Heart left ventricle (tissue), 16 donors: ENCODE data around the gene PDCD1. TPM values are rescaled to one million over a fixed set of nuclear protein-coding genes. Genes with fewer than 3 reads are reported as not detected.
A peak's percentile ranks its signal among the peaks of the same experiment; 100 is the strongest.
"Not testable (repeated sequence)": the region's sequence is repeated elsewhere in the genome, so short reads cannot be mapped to it uniquely, and the experiment has no call there.

ENCODE experiments used
- ATAC-seq, 4 donors: fragments of 200-7000 bp; cut with Tn5 transposase; one replicate each; pipeline ENCODE4 v1.9.1; 2020 to 2022; ENCODE audit warnings: moderate library complexity in 4 of 4, mild to moderate bottlenecking in 3 of 4, moderate number of reproducible peaks in 1 of 4
- DNase-seq, 5 donors: peaks; one replicate each; pipeline ENCODE4 v3.0.0-alpha.2; 2020
- H3K27ac ChIP-seq, 12 donors: fragments of 200-600 bp; sonication (generic) in 4 of 12; one replicate each; pipeline versions ENCODE4 v1.5.0 to v1.8.0; 2016 to 2022; ENCODE audit warnings: mild to moderate bottlenecking in 2 of 12
- H3K27me3 ChIP-seq, 9 donors: fragments of 200-600 bp; sonication (generic) in 2 of 9; one replicate each; pipeline versions ENCODE4 v1.5.1 to v1.8.0; 2016 to 2022; ENCODE audit warnings: mild to moderate bottlenecking in 3 of 9
- H3K36me3 ChIP-seq, 9 donors: fragments of 200-600 bp; sonication (generic) in 2 of 9; one replicate each; pipeline versions ENCODE4 v1.5.0 to v1.8.0; 2018 to 2022; ENCODE audit warnings: mild to moderate bottlenecking in 2 of 9
- H3K4me1 ChIP-seq, 12 donors: fragments of 200-600 bp; sonication (generic) in 4 of 12; one replicate each; pipeline versions ENCODE4 v1.5.0 to v1.8.0; 2016 to 2022; ENCODE audit warnings: mild to moderate bottlenecking in 3 of 12
- H3K4me3 ChIP-seq, 12 donors: fragments of 200-600 bp; sonication (generic) in 4 of 12; one replicate each; pipeline versions ENCODE4 v1.5.0 to v1.8.0; 2017 to 2022; ENCODE audit warnings: mild to moderate bottlenecking in 9 of 12, moderate library complexity in 4 of 12
- H3K9me3 ChIP-seq, 12 donors: fragments of 200-600 bp; sonication (generic) in 4 of 12; one replicate each; pipeline versions ENCODE4 v1.5.0 to v1.8.0; 2016 to 2022; ENCODE audit warnings: mild to moderate bottlenecking in 1 of 12
- CTCF ChIP-seq, 12 donors: fragments of 200-600 bp; sonication (generic) in 4 of 12; IDR thresholded peaks; one replicate each; pipeline versions ENCODE4 v1.5.0 to v1.8.0; 2018 to 2022; ENCODE audit warnings: antibody characterized with exemption in 12 of 12, mild to moderate bottlenecking in 5 of 12
- POLR2A ChIP-seq, 2 donors: fragments of 450-650 bp; IDR thresholded peaks; one replicate each; pipeline ENCODE4 v1.6.1; 2017; ENCODE audit warnings: antibody characterized with exemption in 2 of 2, mild to moderate bottlenecking in 2 of 2, moderate library complexity in 2 of 2
- WGBS, 4 donors: extraction: QIAGEN DNeasy Blood & Tissue Kit in 2 of 4; methylation state at CpG; one replicate each; pipeline versions ENCODE4 v1.1.5 to v1.1.7; 2013 to 2018; 5-methylcytosine and 5-hydroxymethylcytosine counted together
- intact Hi-C, 10 donors: fragments of 100-400 bp; cut with DNase I; formaldehyde crosslinking; loops; one replicate each; pipeline versions ENCODE4 v1.11.1 to v1.14.2; 2022
- long read RNA-seq, 3 donors: library from polyadenylated mRNA; unstranded; transcript quantifications; one replicate each; pipeline ENCODE4 v2.0.0, GENCODE V29; 2020 to 2021
- polyA plus RNA-seq, 2 donors: library from polyadenylated mRNA; stranded (reverse); fragments of 200-250 nt; gene quantifications; one replicate each; pipeline ENCODE4 v1.2.3, GENCODE V29; 2013
- total RNA-seq, 9 donors: library from RNA; depleted of rRNA in 2 of 9; stranded (reverse); fragments of >200 nt in 2 of 9; fragmentation: NEBNext Ultra II Directional in 3 of 9; extraction: Animal tissue kit (Norgen Biotek cat#: 25700) in 3 of 9; gene quantifications; one replicate each; pipeline versions ENCODE4 v1.1.0 to v1.2.4, GENCODE V29; 2016 to 2023
- donor health status: ischemic (EF 13 %, LVEDD 7.1; RV severe dilation, severe dysfunction).
- donor health status: healthy with polysubstance abuse.
- donor health status: DM: no; HTN: yes; CAD: no.
- donor health status: DM: no; HTN: no; CAD: no.
- donor health status: ischemic (EF 25% LVEDD 6.9; RV normal size, moderate dysfunction).
- donor health status: ischemic (EF 25% LVEDD 5.7; RV mildly dilated, moderate dysfunction).
- donor health status: healthy.
- donor health status: DM: yes; HTN: yes; CAD: no.
- donor health status: ischemic (EF 35%, LVEDD 5.7; RV mildly dilated, moderate dysfunction).
- donor health status: nonischemic (EF 11% LVEDD 7.7; RV severe dilation, severe dysfunction).
- donor health status: DM: yes; HTN: yes; CAD: no.
- donor health status: PGD.
- donor health status: ischemic (EF 29% LVEDD 5.4; RV normal size, mild dysfunction).
- donor health status: nonischemic (EF 23%, LVEDD 6.1; RV moderate dilation, normal function).

PDCD1 gene
- total RNA-seq (1 to 10 TPM in 5 of 9 donors, under 1 TPM in 4; 0.27 to 7.6 (median 1.3) TPM), polyA plus RNA-seq (1 to 10 TPM; 3.3 to 4.7 TPM)
- long read RNA-seq, donor 1, partial matches to known transcripts = 0 of 3 reads
- long read RNA-seq, donor 1, other reads (novel, unspliced or antisense) = 1 of 3 reads
- long read RNA-seq, donor 2, transcript PDCD1-201 (5 exons, 2,114 nt) = major isoform, 5 of 13 reads
- long read RNA-seq, donor 2, partial matches to known transcripts = 0 of 13 reads
- long read RNA-seq, donor 2, other reads (novel, unspliced or antisense) = 6 of 13 reads
- long read RNA-seq, donor 3 = 0 reads

- Histone ChIP-seq H3K27ac (peak within 1 kb of the TSS; percentile 79 to 98 (median 90)), H3K36me3 (no peaks in the 10 kb centered on the region), H3K27me3 (peaks cover 0 to 16% (median 5%) of the 10 kb centered on the region in 9 donors), H3K4me1 (peaks cover 4 to 48% (median 28%) of the 10 kb centered on the region in 12 donors), H3K9me3 (no peaks in the 10 kb centered on the region), H3K4me3 (peak within 1 kb of the TSS in 11 of 12 donors; percentile 11 to 50 (median 38))
- intact Hi-C loops = loop anchor here in 1 of 10 donors (5.0 kb wide), 1 partner anchor 46 kb away; no protein-coding TSS in a partner anchor
- DNase-seq (peak in 4 of 5 donors; percentile 19 to 69 (median 43)), ATAC-seq (peak in 3 of 4 donors; percentile 6 to 23 (median 8))
- TF ChIP-seq POLR2A (IDR thresholded peaks at IDR 0.05) (no peak), CTCF (IDR thresholded peaks at IDR 0.05) (no peak)
- WGBS, 4 donors = 59 to 78% (median 70%) methylated on average over 14 to 28 of the region's 28 CpGs
Observed at GRCh38 chr2:241858206-241859016, at the start of gene PDCD1. Gene PDCD1 (minus strand): TSS chr2:241858894. CDS start chr2:241858838, 56 bp downstream.

- H3K9me3 ChIP-seq, ATAC-seq, H3K27ac ChIP-seq, H3K4me3 ChIP-seq, H3K36me3 ChIP-seq, H3K4me1 ChIP-seq, intact Hi-C loops, DNase-seq: not testable (repeated sequence)
- H3K27me3 ChIP-seq = peaks cover 0 to 18% (median 0%) of the 10 kb centered on the region in 9 donors
- WGBS, 4 donors = 94 to 96% (median 94%) methylated on average over 7 of the region's 7 CpGs
Observed at GRCh38 chr2:241907831-241908230, 49.1 kb upstream of the PDCD1 start.

GRCh38 chr2:241906826-241907570, 48.3 kb upstream of the PDCD1 start:
- intact Hi-C loops = no loop called here
- no peak for TF ChIP-seq CTCF (IDR thresholded peaks at IDR 0.05)
- TF ChIP-seq POLR2A (IDR thresholded peaks at IDR 0.05) = no peak
- Histone ChIP-seq H3K9me3 (no peaks in the 10 kb centered on the region), H3K4me3 (no peak overlapping the region), H3K27ac (no peak overlapping the region), H3K27me3 (peaks cover 0 to 22% (median 0%) of the 10 kb centered on the region in 9 donors), H3K4me1 (peaks cover 0 to 5% (median 0%) of the 10 kb centered on the region in 12 donors), H3K36me3 (no peaks in the 10 kb centered on the region)
- WGBS, 4 donors = 90 to 95% (median 93%) methylated on average over 18 of the region's 18 CpGs
- DNase-seq = no peak
- no peak for ATAC-seq

GRCh38 chr2:241906378-241906770, 47.7 kb upstream of the PDCD1 start:
- Histone ChIP-seq H3K27me3 (peaks cover 0 to 26% (median 0%) of the 10 kb centered on the region in 9 donors), H3K4me1 (peaks cover 0 to 11% (median 0%) of the 10 kb centered on the region in 12 donors)
- H3K9me3 ChIP-seq, H3K4me3 ChIP-seq, H3K27ac ChIP-seq, H3K36me3 ChIP-seq, ATAC-seq, intact Hi-C loops: not testable (repeated sequence)
- WGBS, 4 donors = 90 to 95% (median 91%) methylated on average over 5 of the region's 5 CpGs
- peak in 1 of 5 donors; percentile 4 for DNase-seq
